HG02938 (cell line): ENCODE data around the gene KISS1.

ENCODE experiments used
- ATAC-seq: cut with Tn5 transposase; IDR thresholded peaks from one replicate; pipeline ENCODE4 v1.9.1; 2021; ENCODE audit warnings: mild to moderate bottlenecking, moderate library complexity; ENCODE audit not compliant: unreplicated experiment

KISS1 gene

GRCh38 chr1:204192589-204193352, 3.5 kb downstream of the KISS1 start:
- no peak for ATAC-seq

- ATAC-seq: no peak
These were observed 4.2 kb downstream of the KISS1 start for GRCh38 chr1:204192046-204192445.

- no peak for ATAC-seq
These were observed 4.8 kb downstream of the KISS1 start for GRCh38 chr1:204191456-204191855.

GRCh38 chr1:204190212-204191211, 5.8 kb downstream of the KISS1 start:
- no peak for ATAC-seq

- no peak for ATAC-seq
These were observed 7.2 kb downstream of the KISS1 start for GRCh38 chr1:204188959-204189639.

- ATAC-seq: no peak
These were observed 9.7 kb downstream of the KISS1 start for GRCh38 chr1:204186597-204186996.

- no peak for ATAC-seq
These were observed 15.2 kb downstream of the KISS1 start for GRCh38 chr1:204181116-204181515.

- no peak for ATAC-seq
These were observed 16.2 kb downstream of the KISS1 start for GRCh38 chr1:204180133-204180532.

GRCh38 chr1:204178487-204179281, 17.6 kb downstream of the KISS1 start:
- no peak for ATAC-seq

GRCh38 chr1:204177133-204177532, 19.2 kb downstream of the KISS1 start:
- no peak for ATAC-seq

- no peak for ATAC-seq
These were observed 20.2 kb downstream of the KISS1 start for GRCh38 chr1:204176049-204176448.

GRCh38 chr1:204174958-204175357, 21.3 kb downstream of the KISS1 start:
- ATAC-seq: no peak

- no peak for ATAC-seq
These were observed 23.8 kb downstream of the KISS1 start for GRCh38 chr1:204172404-204173029.

GRCh38 chr1:204171751-204172178, 24.5 kb downstream of the KISS1 start:
- no peak for ATAC-seq

- ATAC-seq: no peak
These were observed 25.7 kb downstream of the KISS1 start for GRCh38 chr1:204170494-204171155.

GRCh38 chr1:204169858-204170257, 26.4 kb downstream of the KISS1 start:
- no peak for ATAC-seq

- no peak for ATAC-seq
These were observed 28.6 kb downstream of the KISS1 start for GRCh38 chr1:204167730-204168129.

GRCh38 chr1:204166219-204166618, 30.1 kb downstream of the KISS1 start, which contains the start of gene REN:
Gene REN, minus strand, starts transcription at chr1:204166337. Its CDS starts 44 bp downstream, at chr1:204166293.
- ATAC-seq: no peak

GRCh38 chr1:204162494-204163074, 33.7 kb downstream of the KISS1 start:
- ATAC-seq: no peak
